A549 (cell line): Measurements from ENCODE around the gene CLASP1. TPM values are rescaled to one million over a fixed set of nuclear protein-coding genes. Genes with fewer than 3 reads are reported as not detected.

Experiments
- ATAC-seq, 2 experiments: fragments of 200-7000 bp in 1 of 2; fragments of >200 bp in 1 of 2; cut with Nextera tagmentation in 1 of 2; cut with Tn5 transposase in 1 of 2; 3 replicates each; pipeline versions ENCODE4 v1.8.0 to v1.9.1; 2018 to 2020; ENCODE audit warnings: mild to moderate bottlenecking in 1 of 2, moderate library complexity in 1 of 2
- CTCF ChIA-PET: fragments of 300-600 bp; sonication (Branson Sonifier 250); formaldehyde crosslinking; extraction: SDS; loops from one replicate; lab custom pipeline; 2021; ENCODE audit warnings: antibody characterized with exemption, inconsistent platforms; lab: Yijun Ruan, JAX
- POLR2A ChIA-PET: fragments of 350-600 bp; formaldehyde crosslinking; extraction: SDS; loops from one replicate; lab custom pipeline; 2021; ENCODE audit warnings: antibody characterized with exemption, inconsistent platforms; lab: Yijun Ruan, JAX
- DNase-seq, 2 experiments: peaks; one replicate each; pipeline versions ENCODE4 v3.0.0 to v3.0.0-alpha.2; 2011 to 2016; ENCODE audit warnings: low read depth in 1 of 2, low spot score in 1 of 2
- FAIRE-seq: peaks from 2 replicates; lab custom pipeline; 2011; peaks lifted over from hg19 to GRCh38; lab: Jason Lieb, UNC
- H3K27ac ChIP-seq, 2 experiments: fragments of >200 bp; sonication (Bioruptor Twin); formaldehyde crosslinking; 3 replicates each; pipeline ENCODE4 v1.5.1; 2016 to 2017
- H3K4me1 ChIP-seq: fragments of >200 bp; sonication (Bioruptor Twin); formaldehyde crosslinking; 3 replicates; pipeline ENCODE4 v1.6.1; 2016
- H3K4me2 ChIP-seq: fragments of >200 bp; sonication (Bioruptor Twin); formaldehyde crosslinking; 3 replicates; pipeline ENCODE4 v1.6.1; 2016
- H3K4me3 ChIP-seq: fragments of >200 bp; sonication (Bioruptor Twin); formaldehyde crosslinking; 3 replicates; pipeline ENCODE4 v1.5.1; 2016
- H3K9me3 ChIP-seq: fragments of >200 bp; sonication (Bioruptor Twin); formaldehyde crosslinking; 3 replicates; pipeline ENCODE4 v1.6.1; 2016
- ATOH8 ChIP-seq: fragments of 250-450 bp; sonication (Bioruptor Pico); IDR thresholded peaks from 2 replicates; pipeline ENCODE4 v1.5.0; 2020; ENCODE audit warnings: low read depth, mild to moderate bottlenecking, moderate library complexity
- BHLHE40 ChIP-seq: IDR thresholded peaks from 2 replicates; pipeline ENCODE4 v1.6.1; 2012; ENCODE audit warnings: low read depth, low read length, inconsistent platforms
- CBX2 ChIP-seq: fragments of 200-600 bp; sonication (generic); IDR thresholded peaks from 2 replicates; pipeline ENCODE4 v1.6.1; 2016; ENCODE audit warnings: low read depth, mild to moderate bottlenecking, borderline replicate concordance
- EP300 ChIP-seq, 2 experiments: fragments of >200 bp; sonication (Bioruptor Twin); formaldehyde crosslinking; IDR thresholded peaks; 2 replicates in 1 of 2; 3 replicates in 1 of 2; pipeline ENCODE4 v1.6.1; 2016 to 2017
- FOSL2 ChIP-seq, 2 experiments: fragments of 450-650 bp in 1 of 2; fragments of >200 bp in 1 of 2; sonication (Bioruptor Twin) in 1 of 2; formaldehyde crosslinking; IDR thresholded peaks; 2 replicates each; pipeline versions ENCODE4 v1.5.0 to v1.6.1; 2016 to 2020; ENCODE audit warnings: mild to moderate bottlenecking in 1 of 2, moderate library complexity in 1 of 2
- HOXB5 ChIP-seq: fragments of 250-450 bp; sonication (Bioruptor Pico); IDR thresholded peaks from 2 replicates; pipeline ENCODE4 v1.5.0; 2020; ENCODE audit warnings: mild to moderate bottlenecking, moderate library complexity
- REST ChIP-seq: fragments of 200-600 bp; sonication (generic); IDR thresholded peaks from 2 replicates; pipeline ENCODE4 v1.6.1; 2016; ENCODE audit warnings: antibody characterized with exemption, mild to moderate bottlenecking, moderate library complexity
- RFX5 ChIP-seq: fragments of 450-650 bp; IDR thresholded peaks from 2 replicates; pipeline ENCODE4 v1.7.1; 2014; ENCODE audit warnings: antibody characterized with exemption, mild to moderate bottlenecking, moderate library complexity
- RNF2 ChIP-seq: fragments of 200-600 bp; sonication (generic); IDR thresholded peaks from 2 replicates; pipeline ENCODE4 v1.6.1; 2016; ENCODE audit warnings: low read depth, mild to moderate bottlenecking, antibody characterized with exemption, moderate library complexity, borderline replicate concordance
- TFCP2L1 ChIP-seq: fragments of 250-450 bp; sonication (Bioruptor Pico); IDR thresholded peaks from 2 replicates; pipeline ENCODE4 v1.5.0; 2021; ENCODE audit warnings: mild to moderate bottlenecking
- USF2 ChIP-seq: fragments of 450-650 bp; IDR thresholded peaks from 2 replicates; pipeline ENCODE4 v1.6.1; 2014; ENCODE audit warnings: antibody characterized with exemption
- ZC3H11A ChIP-seq: fragments of 450-650 bp; IDR thresholded peaks from 2 replicates; pipeline ENCODE4 v1.6.1; 2014; ENCODE audit warnings: antibody characterized with exemption, mild to moderate bottlenecking
- WGBS: methylation state at CpG from one replicate; pipeline ENCODE4 v1.1.6; 2017; ENCODE audit errors: missing lambda C conversion rate; 5-methylcytosine and 5-hydroxymethylcytosine counted together
- polyA plus RNA-seq, 4 experiments: library from polyadenylated mRNA; depleted of rRNA in 3 of 4; stranded (reverse); fragments of >200 nt; fragmentation: RNase III in 1 of 4; extraction: RNeasy Plus Mini Kit Qiagen cat#74134 plus additional on column Dnase treatment in 1 of 4; gene quantifications; 2 replicates in 3 of 4; 3 replicates in 1 of 4; pipeline ENCODE4 v1.2.3, GENCODE V29; 2011 to 2017
- TF ChIP-seq, protein P1 (sequence below): fragments of 150-350 bp; IDR thresholded peaks from 2 replicates; pipeline ENCODE4 v1.6.1; 2014; ENCODE audit warnings: low read depth, mild to moderate bottlenecking, low read length
- TF ChIP-seq, protein P2 (sequence below): fragments of >200 bp; sonication (Bioruptor Twin); formaldehyde crosslinking; IDR thresholded peaks from 2 replicates; pipeline ENCODE4 v1.6.1; 2016
- TF ChIP-seq, protein P3 (sequence below): IDR thresholded peaks from 2 replicates; pipeline ENCODE4 v1.6.1; 2012; ENCODE audit warnings: low read depth, borderline replicate concordance

The CLASP1 gene
- polyA plus RNA-seq, 2 of the 4 experiments (the other 2 are of a cell fraction) = 11.7 to 15.8 TPM

- peaks cover 18% of the 10 kb centered on the region for H3K4me1 ChIP-seq
- H3K9me3 ChIP-seq = no peaks in the 10 kb centered on the region
- H3K4me3 ChIP-seq = no peak overlapping the region
- TF ChIP-seq, protein P1, sequence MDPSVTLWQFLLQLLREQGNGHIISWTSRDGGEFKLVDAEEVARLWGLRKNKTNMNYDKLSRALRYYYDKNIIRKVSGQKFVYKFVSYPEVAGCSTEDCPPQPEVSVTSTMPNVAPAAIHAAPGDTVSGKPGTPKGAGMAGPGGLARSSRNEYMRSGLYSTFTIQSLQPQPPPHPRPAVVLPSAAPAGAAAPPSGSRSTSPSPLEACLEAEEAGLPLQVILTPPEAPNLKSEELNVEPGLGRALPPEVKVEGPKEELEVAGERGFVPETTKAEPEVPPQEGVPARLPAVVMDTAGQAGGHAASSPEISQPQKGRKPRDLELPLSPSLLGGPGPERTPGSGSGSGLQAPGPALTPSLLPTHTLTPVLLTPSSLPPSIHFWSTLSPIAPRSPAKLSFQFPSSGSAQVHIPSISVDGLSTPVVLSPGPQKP = no peak
- TF ChIP-seq HOXB5 (CRISPR knock-in tag) = no peak
- TF ChIP-seq FOSL2 (IDR thresholded peaks at IDR 0.05) = no peak
- TF ChIP-seq FOSL2 (CRISPR knock-in tag; IDR thresholded peaks at IDR 0.05) = no peak
- no peak for TF ChIP-seq RNF2
- TF ChIP-seq, protein P2, sequence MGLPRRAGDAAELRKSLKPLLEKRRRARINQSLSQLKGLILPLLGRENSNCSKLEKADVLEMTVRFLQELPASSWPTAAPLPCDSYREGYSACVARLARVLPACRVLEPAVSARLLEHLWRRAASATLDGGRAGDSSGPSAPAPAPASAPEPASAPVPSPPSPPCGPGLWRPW = no peak
- no peak for TF ChIP-seq CBX2
- no peak for TF ChIP-seq USF2
- no peak for TF ChIP-seq ATOH8 (CRISPR knock-in tag)
- TF ChIP-seq TFCP2L1 (CRISPR knock-in tag) = no peak
- no peak for TF ChIP-seq REST
- TF ChIP-seq BHLHE40 = no peak
- TF ChIP-seq RFX5 = no peak
- TF ChIP-seq, all 56 proteins: peak for 0
- no peak for FAIRE-seq
- ATAC-seq = no peak
- Histone ChIP-seq H3K27ac (no peak overlapping the region), H3K4me2 (no peak overlapping the region)
- no peak for DNase-seq
- 98% methylated on average over 2 of the region's 2 CpGs for WGBS
- CTCF ChIA-PET = interaction anchor here (0.9 kb wide), 1 partner anchor 12 kb away, joined by 3 read pairs; no protein-coding TSS in a partner anchor
- POLR2A ChIA-PET = no interaction called here
These were observed 79.1 kb downstream of the CLASP1 start for GRCh38 chr2:121570036-121570666.

DNA sequence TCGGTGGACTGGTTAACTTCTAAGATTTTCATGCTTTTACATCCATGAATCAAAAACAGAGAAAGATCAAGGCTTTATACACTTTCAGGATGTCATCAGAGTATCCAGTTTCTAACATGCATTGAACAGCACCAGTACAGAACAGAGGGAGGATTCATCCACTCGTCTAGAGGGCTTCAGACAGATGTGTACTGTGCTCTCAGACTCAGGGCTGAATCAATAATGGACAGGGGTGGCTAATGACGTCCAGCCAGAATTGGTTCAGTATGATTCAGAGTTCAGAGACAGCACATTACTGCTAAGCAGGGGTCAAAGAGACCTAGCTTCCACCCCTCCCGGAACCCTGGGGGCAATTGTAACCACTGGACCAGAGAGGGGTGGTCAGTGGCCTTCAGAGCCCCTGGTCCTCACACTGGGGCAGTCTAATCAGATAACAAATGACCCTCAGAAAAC, 81.3 kb downstream of the CLASP1 start:
- Histone ChIP-seq H3K27ac (no peak overlapping the region), H3K4me2 (no peak overlapping the region), H3K4me1 (peaks cover 3% of the 10 kb centered on the region), H3K9me3 (0 out of 3 replicates have a peak, but pooled peaks cover 3% of the 10 kb centered on the region), H3K4me3 (no peak overlapping the region)
- ChIA-PET POLR2A (interaction anchor here (0.6 to 1.2 kb wide), 2 partner anchors 37 to 201 kb away, joined by 3 to 10 read pairs; partner anchors contain the start of gene RNU4ATAC), CTCF (interaction anchor here (0.6 kb wide), 1 partner anchor 10 kb away, joined by 3 read pairs; no protein-coding TSS in a partner anchor)
- TF ChIP-seq EP300 (IDR thresholded peaks at IDR 0.05) (no peak), ZC3H11A (no peak)
- TF ChIP-seq, protein P3, sequence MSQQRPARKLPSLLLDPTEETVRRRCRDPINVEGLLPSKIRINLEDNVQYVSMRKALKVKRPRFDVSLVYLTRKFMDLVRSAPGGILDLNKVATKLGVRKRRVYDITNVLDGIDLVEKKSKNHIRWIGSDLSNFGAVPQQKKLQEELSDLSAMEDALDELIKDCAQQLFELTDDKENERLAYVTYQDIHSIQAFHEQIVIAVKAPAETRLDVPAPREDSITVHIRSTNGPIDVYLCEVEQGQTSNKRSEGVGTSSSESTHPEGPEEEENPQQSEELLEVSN = no peak
- FAIRE-seq = no peak
- 55% methylated on average over 4 of the region's 4 CpGs for WGBS
- ATAC-seq = peak; percentile 43 to 67; a peak in 3 of 6 replicates
- DNase-seq = no peak
